ENCODE data around the gene PDE8A.

The PDE8A gene

DNA sequence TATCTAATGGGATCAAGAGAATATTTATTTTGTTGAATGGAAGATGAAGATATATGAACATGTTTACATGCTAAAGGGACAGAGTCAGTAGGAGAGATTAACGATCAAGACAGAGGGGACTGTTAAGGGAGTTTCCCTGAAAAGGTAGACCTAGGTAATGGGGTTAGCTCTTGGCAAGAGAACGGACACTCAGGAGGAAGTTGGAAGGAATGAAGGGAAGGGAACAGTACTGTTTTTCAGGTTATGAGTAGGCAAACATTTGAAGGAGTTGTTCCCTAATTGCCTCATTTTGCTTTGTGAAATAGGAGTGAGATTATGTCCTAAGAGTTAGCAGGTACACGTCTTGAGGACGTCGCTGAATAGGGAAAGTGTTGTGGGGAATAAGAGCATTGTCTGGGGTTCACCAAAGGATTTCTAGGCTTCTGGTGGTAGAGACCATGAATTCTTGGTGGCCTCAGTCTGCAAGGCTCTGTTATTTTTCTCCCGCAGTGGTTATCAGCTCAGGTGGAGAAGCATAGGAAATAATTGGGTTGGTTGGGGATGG, 41.3 kb downstream of the PDE8A start:
- in situ Hi-C loops (cut with MboI; ENCODE audit: low sequenced_read_pairs, unreplicated experiment), result no loop called here
- TF ChIP-seq, protein P1, sequence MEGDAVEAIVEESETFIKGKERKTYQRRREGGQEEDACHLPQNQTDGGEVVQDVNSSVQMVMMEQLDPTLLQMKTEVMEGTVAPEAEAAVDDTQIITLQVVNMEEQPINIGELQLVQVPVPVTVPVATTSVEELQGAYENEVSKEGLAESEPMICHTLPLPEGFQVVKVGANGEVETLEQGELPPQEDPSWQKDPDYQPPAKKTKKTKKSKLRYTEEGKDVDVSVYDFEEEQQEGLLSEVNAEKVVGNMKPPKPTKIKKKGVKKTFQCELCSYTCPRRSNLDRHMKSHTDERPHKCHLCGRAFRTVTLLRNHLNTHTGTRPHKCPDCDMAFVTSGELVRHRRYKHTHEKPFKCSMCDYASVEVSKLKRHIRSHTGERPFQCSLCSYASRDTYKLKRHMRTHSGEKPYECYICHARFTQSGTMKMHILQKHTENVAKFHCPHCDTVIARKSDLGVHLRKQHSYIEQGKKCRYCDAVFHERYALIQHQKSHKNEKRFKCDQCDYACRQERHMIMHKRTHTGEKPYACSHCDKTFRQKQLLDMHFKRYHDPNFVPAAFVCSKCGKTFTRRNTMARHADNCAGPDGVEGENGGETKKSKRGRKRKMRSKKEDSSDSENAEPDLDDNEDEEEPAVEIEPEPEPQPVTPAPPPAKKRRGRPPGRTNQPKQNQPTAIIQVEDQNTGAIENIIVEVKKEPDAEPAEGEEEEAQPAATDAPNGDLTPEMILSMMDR (IDR thresholded peaks at IDR 0.05; ENCODE audit: borderline replicate concordance, control extremely low read depth, extremely low read depth, insufficient read depth, missing control alignments), result no peak
- no peak for DNase-seq (ENCODE audit: low spot score)

DNA sequence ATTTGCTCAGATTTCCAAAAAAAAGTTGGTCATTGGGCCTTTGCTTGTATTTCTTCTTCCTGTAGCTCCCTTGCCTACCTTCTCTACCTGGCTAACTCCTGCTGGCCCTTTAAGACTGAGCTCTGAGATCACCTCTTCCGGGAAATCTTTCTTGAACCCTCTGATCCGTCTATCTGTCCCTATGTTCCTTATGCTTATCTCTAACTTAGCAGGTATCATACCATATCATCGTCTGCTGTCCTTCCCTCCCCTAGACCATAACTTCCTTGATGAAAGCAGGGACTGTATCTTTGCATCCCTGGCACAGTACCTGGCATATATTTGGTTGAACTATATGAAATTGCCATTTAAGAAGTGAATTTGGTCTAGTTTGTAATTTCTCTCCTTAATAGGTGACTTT, 42.3 kb downstream of the PDE8A start:
- in situ Hi-C loops (cut with MboI; ENCODE audit: low sequenced_read_pairs, unreplicated experiment), result no loop called here
- DNase-seq (ENCODE audit: low spot score), result no peak
- TF ChIP-seq, protein P1 (IDR thresholded peaks at IDR 0.05; ENCODE audit: borderline replicate concordance, control extremely low read depth, extremely low read depth, insufficient read depth, missing control alignments), result no peak

DNA sequence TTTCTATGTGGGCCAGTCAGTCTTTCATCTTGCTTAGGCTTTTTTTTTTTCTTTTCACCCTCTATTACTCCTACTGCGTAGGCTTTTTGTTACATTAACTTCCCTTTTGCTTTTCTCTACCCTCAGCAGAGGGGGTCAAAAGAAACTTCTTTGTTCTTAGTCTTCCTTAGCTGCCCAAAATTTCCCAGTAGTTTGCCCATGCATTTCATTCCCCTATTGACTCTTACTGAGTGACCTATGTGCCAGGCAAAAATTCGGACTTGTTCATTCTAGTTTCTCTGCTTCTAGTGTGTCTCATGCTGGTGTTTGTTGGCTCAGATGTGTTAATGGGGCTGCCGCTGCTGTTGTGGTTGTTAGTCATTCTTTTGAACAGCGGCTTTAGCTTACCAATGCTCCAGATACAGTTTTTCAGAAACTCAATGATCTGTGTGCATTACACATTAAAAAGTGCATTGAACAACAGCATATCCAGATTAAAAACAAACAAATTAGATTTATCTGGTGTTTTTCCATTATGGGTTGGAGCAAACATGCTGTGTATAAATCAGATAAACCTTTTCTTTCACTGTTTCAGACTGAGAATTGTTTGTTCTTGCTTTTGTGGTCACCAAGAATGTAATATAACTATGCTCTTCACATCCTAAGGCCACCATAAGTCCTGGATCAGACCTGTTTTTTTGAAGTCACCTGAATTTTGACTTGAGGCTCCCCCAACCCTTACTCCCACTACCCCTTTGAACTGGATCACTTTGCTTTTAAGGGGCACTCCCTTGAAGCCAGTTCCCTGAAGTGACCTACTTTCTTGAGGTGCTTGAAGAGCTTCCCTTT, 43.1 kb downstream of the PDE8A start:
- in situ Hi-C loops (cut with MboI; ENCODE audit: low sequenced_read_pairs, unreplicated experiment), result no loop called here
- DNase-seq (ENCODE audit: low spot score), result no peak
- TF ChIP-seq, protein P1 (IDR thresholded peaks at IDR 0.05; ENCODE audit: borderline replicate concordance, control extremely low read depth, extremely low read depth, insufficient read depth, missing control alignments), result no peak

DNA sequence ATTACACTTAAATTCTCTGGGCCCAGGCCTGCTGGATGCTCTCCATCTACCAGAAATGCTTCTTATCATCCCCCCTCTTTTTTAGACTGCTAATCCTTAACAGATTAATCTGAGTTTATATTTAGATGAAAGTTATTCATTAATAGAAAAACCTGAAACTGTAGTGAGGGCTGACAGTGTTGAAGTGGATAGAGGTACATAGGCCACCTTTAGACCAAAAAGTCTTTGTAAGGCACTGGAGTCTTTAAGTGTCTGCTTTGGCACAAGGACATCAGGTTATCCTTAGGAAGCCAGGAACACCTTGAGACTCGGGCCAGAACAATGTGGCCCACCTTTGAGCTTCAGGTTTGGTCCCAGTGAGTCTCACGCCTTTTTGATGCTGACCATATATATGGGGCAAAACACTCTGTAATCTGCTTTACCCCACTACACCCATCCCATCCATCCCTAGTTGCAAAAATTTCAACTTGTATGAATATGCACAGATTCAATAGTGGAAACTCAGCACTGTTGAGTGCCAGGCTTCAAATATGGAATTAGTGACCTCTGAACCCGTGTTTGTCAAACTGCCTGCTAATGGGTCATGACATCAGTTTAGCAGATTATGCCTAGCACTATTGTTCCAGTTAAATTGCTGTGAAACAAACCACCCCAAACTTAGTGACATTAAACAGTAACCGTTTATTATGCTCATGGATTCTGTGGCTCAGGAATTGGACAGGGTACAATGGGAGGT, 44.0 kb downstream of the PDE8A start:
- TF ChIP-seq, protein P1 (IDR thresholded peaks at IDR 0.05; ENCODE audit: borderline replicate concordance, control extremely low read depth, extremely low read depth, insufficient read depth, missing control alignments), result no peak
- in situ Hi-C loops (cut with MboI; ENCODE audit: low sequenced_read_pairs, unreplicated experiment), result no loop called here
- no peak for DNase-seq (ENCODE audit: low spot score)

DNA sequence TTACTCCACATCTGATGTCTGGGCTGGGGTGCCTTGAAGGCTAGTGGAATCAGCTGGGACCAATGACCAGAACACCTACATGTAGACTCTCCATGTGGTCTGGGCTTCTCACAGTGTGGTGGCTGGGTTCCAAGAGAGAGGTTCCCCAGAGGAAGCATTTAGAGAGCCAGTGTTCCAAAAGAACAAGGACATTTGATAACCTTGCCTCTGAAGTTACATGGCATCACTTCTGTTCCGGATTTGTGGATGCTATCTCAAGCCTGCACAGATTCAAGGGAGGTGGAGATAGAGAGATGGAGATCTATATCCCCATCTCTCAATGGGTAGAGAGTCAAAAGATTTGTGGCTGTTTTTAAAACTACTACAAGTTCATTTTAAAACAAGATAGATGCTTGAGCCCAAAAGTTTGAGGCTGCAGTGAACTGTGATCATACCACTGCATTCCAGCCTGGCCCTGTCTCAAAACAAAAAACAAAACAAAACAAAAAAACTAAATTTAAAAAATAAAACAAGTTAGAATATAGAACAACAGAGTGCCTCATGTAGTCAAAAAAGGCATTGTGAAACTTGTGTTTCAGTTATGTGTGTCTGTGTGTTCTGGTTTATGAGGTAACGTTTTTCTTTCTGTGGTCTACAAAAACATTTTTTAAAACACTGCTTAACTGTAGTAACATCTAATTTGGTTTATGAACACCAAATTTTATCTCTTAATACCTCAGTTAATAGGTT, 44.8 kb downstream of the PDE8A start:
- in situ Hi-C loops (cut with MboI; ENCODE audit: low sequenced_read_pairs, unreplicated experiment), result no loop called here
- no peak for DNase-seq (ENCODE audit: low spot score)
- TF ChIP-seq, protein P1 (IDR thresholded peaks at IDR 0.05; ENCODE audit: borderline replicate concordance, control extremely low read depth, extremely low read depth, insufficient read depth, missing control alignments), result no peak

DNA sequence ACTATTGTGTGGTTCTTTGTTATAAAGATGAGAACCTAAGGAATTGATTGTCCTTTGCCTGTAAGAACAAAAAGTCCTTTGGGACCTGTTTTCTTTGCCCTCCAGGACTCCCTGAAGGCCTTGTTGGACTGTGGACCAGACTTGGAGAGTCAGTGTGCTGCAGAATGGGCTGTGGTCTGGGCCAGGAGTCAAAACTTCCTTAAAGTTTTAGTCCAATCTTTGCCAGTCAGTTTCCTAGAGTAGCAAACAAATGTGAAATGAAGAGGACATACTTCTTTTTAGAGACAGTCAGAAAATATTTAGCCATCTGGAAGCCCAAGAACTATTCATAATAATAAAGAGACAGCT, 45.4 kb downstream of the PDE8A start:
- TF ChIP-seq, protein P1 (IDR thresholded peaks at IDR 0.05; ENCODE audit: borderline replicate concordance, control extremely low read depth, extremely low read depth, insufficient read depth, missing control alignments), result no peak
- no peak for DNase-seq (ENCODE audit: low spot score)
- in situ Hi-C loops (cut with MboI; ENCODE audit: low sequenced_read_pairs, unreplicated experiment), result no loop called here

Measured in GM13976 (cell line).